GM18951 (cell line): ENCODE measurements around the gene CLTA.
"Not testable (repeated sequence)": the region's sequence is repeated elsewhere in the genome, so short reads cannot be mapped to it uniquely, and the experiment has no call there.

Experiments used
- POLR2A ChIP-seq: IDR thresholded peaks from 4 replicates; pipeline ENCODE4 v1.6.1; 2011; ENCODE audit warnings: mild to moderate bottlenecking; ENCODE audit not compliant: insufficient read length, insufficient read depth; ENCODE audit errors: extremely low read depth
- in situ Hi-C: fragments of 300-500 bp; cut with MboI; formaldehyde crosslinking; loops from one replicate; pipeline ENCODE4 v1.12.0; 2022; ENCODE audit warnings: low sequenced_read_pairs, mixed read lengths, inconsistent platforms; ENCODE audit not compliant: unreplicated experiment

CLTA gene

GRCh38 chr9:36163049-36163785, 27.5 kb upstream of the CLTA start:
- in situ Hi-C loops, result no loop called here
- TF ChIP-seq POLR2A, result no peak

- no peak for TF ChIP-seq POLR2A
- in situ Hi-C loops, result no loop called here
Measured at GRCh38 chr9:36163786-36164170, 26.9 kb upstream of the CLTA start.

GRCh38 chr9:36164372-36164771, 26.3 kb upstream of the CLTA start:
- no peak for TF ChIP-seq POLR2A
- in situ Hi-C loops, result no loop called here

GRCh38 chr9:36164989-36165388, 25.7 kb upstream of the CLTA start:
- TF ChIP-seq POLR2A, result no peak
- in situ Hi-C loops, result loop anchor here (5.0 kb wide), 1 partner anchor 63 kb away; no protein-coding TSS in a partner anchor

GRCh38 chr9:36165826-36166167, 24.9 kb upstream of the CLTA start:
- in situ Hi-C loops, result loop anchor here (5.0 kb wide), 1 partner anchor 63 kb away; no protein-coding TSS in a partner anchor
- no peak for TF ChIP-seq POLR2A

GRCh38 chr9:36166168-36166927, 24.4 kb upstream of the CLTA start:
- no peak for TF ChIP-seq POLR2A
- in situ Hi-C loops, result loop anchor here (5.0 kb wide), 1 partner anchor 64 kb away; no protein-coding TSS in a partner anchor

GRCh38 chr9:36169166-36169565, 21.6 kb upstream of the CLTA start, which contains the start of gene CCIN:
TSS of gene CCIN (plus strand) at chr9:36169388. CDS start at chr9:36169503, 115 bp downstream.
- in situ Hi-C loops, result loop anchor here (5.0 kb wide), 1 partner anchor 67 kb away; no protein-coding TSS in a partner anchor
- TF ChIP-seq POLR2A, result no peak

GRCh38 chr9:36169708-36170107, 21.0 kb upstream of the CLTA start:
- in situ Hi-C loops, result loop anchor here (5.0 kb wide), 1 partner anchor 67 kb away; no protein-coding TSS in a partner anchor
- no peak for TF ChIP-seq POLR2A

GRCh38 chr9:36170531-36170930, 20.2 kb upstream of the CLTA start:
- no peak for TF ChIP-seq POLR2A
- in situ Hi-C loops, result no loop called here

GRCh38 chr9:36173861-36174260, 16.9 kb upstream of the CLTA start:
- in situ Hi-C loops, result no loop called here
- TF ChIP-seq POLR2A, result no peak

- in situ Hi-C loops, result no loop called here
- TF ChIP-seq POLR2A, result no peak
Measured at GRCh38 chr9:36174271-36174670, 16.4 kb upstream of the CLTA start.

GRCh38 chr9:36174731-36175130, 16.0 kb upstream of the CLTA start:
- in situ Hi-C loops, result no loop called here
- TF ChIP-seq POLR2A, result no peak

- in situ Hi-C loops, result not testable (repeated sequence)
Measured at GRCh38 chr9:36175209-36175608, 15.5 kb upstream of the CLTA start.

GRCh38 chr9:36176496-36176895, 14.2 kb upstream of the CLTA start:
- in situ Hi-C loops, result not testable (repeated sequence)
